Thoracic aorta (tissue), 2 donors: ENCODE measurements around the gene AOPEP. TPM values are rescaled to one million over a fixed set of nuclear protein-coding genes. Genes with fewer than 3 reads are reported as not detected.

Experiments used
- ATAC-seq: fragments of 150-250 bp; one replicate; pipeline ENCODE4 v1.8.0; 2017; ENCODE audit warnings: low read depth; ENCODE audit not compliant: insufficient number of reproducible peaks, low FRiP score
- DNase-seq: peaks from one replicate; pipeline ENCODE4 v3.0.0-alpha.2; 2020; ENCODE audit warnings: low spot score
- H3K27ac ChIP-seq, 2 donors: fragments of 200-600 bp; sonication (generic); 1 replicate in 1 of 2; 2 replicates in 1 of 2; pipeline ENCODE4 v1.5.1; 2016; ENCODE audit warnings: mild to moderate bottlenecking in 2 of 2, moderate library complexity in 2 of 2
- H3K27me3 ChIP-seq: fragments of 200-600 bp; sonication (generic); replicated peaks from 2 replicates; pipeline ENCODE4 v1.6.0; 2016; ENCODE audit warnings: mild to moderate bottlenecking; ENCODE audit not compliant: insufficient read depth
- H3K36me3 ChIP-seq: fragments of 200-600 bp; sonication (generic); one replicate; pipeline ENCODE4 v1.5.1; 2016
- H3K4me1 ChIP-seq, 2 donors: fragments of 200-600 bp; sonication (generic); 1 replicate in 1 of 2; 2 replicates in 1 of 2; pipeline versions ENCODE4 v1.5.1 to v1.6.0; 2016; ENCODE audit warnings: low read depth in 2 of 2, mild to moderate bottlenecking in 1 of 2; ENCODE audit not compliant: control insufficient read depth in 1 of 2
- H3K4me3 ChIP-seq: fragments of 200-600 bp; sonication (generic); 2 replicates; pipeline ENCODE4 v1.5.1; 2016; ENCODE audit warnings: mild to moderate bottlenecking
- H3K9me3 ChIP-seq: fragments of 200-600 bp; sonication (generic); 2 replicates; pipeline ENCODE4 v1.5.1; 2016
- total RNA-seq, 2 donors: library from RNA; depleted of rRNA; stranded (reverse); fragments of >200 nt; gene quantifications; one replicate each; pipeline versions ENCODE4 v1.1.0 to v1.2.3, GENCODE V29; 2016
- TF ChIP-seq, protein P1 (sequence below): fragments of 200-600 bp; sonication (generic); IDR thresholded peaks from one replicate; pipeline ENCODE4 v1.5.1; 2019; ENCODE audit warnings: antibody characterized with exemption

Gene AOPEP
- total RNA-seq, 2 donors from 2014 or later, result 494 to 668 TPM

DNA sequence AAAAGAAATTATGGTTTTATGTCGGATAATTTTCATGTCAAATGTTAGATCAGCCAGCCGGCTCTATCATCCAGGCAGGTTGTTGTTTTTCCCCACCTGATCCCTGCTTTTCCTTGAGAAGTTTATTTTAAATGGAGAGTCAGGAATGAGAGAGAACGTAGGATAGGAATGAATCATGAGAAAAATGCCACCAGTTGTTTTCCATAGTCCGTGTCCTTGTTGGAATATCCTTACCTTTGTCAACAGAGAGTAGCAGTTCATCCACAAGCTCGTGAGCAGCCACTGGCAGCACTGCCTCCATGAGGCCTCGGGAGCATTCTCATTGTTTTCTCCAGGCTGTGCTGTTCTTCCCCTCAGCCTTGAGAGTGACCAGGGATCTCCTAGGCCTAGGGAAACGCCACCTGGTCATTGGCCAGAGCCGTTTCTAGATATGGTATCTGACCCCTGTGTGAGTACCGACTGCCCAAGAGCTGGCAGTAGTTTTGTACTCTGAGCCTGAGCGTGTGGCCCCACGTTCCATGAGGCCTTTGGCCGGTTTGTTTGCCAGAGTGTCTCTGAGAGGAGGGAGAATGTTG lies 297.7 kb downstream of the AOPEP start:
- Histone ChIP-seq H3K4me3 (peak overlapping the region; percentile 58), H3K36me3 (peaks cover 28% of the 10 kb centered on the region), H3K9me3 (no peaks in the 10 kb centered on the region), H3K27ac (peak overlapping the region; percentile 89 to 97), H3K27me3 (no peaks in the 10 kb centered on the region), H3K4me1 (peaks cover 66 to 97% of the 10 kb centered on the region in 2 donors)
- TF ChIP-seq, protein P1, sequence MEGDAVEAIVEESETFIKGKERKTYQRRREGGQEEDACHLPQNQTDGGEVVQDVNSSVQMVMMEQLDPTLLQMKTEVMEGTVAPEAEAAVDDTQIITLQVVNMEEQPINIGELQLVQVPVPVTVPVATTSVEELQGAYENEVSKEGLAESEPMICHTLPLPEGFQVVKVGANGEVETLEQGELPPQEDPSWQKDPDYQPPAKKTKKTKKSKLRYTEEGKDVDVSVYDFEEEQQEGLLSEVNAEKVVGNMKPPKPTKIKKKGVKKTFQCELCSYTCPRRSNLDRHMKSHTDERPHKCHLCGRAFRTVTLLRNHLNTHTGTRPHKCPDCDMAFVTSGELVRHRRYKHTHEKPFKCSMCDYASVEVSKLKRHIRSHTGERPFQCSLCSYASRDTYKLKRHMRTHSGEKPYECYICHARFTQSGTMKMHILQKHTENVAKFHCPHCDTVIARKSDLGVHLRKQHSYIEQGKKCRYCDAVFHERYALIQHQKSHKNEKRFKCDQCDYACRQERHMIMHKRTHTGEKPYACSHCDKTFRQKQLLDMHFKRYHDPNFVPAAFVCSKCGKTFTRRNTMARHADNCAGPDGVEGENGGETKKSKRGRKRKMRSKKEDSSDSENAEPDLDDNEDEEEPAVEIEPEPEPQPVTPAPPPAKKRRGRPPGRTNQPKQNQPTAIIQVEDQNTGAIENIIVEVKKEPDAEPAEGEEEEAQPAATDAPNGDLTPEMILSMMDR, result no peak
- DNase-seq (no peak), ATAC-seq (peak; percentile 42)

DNA sequence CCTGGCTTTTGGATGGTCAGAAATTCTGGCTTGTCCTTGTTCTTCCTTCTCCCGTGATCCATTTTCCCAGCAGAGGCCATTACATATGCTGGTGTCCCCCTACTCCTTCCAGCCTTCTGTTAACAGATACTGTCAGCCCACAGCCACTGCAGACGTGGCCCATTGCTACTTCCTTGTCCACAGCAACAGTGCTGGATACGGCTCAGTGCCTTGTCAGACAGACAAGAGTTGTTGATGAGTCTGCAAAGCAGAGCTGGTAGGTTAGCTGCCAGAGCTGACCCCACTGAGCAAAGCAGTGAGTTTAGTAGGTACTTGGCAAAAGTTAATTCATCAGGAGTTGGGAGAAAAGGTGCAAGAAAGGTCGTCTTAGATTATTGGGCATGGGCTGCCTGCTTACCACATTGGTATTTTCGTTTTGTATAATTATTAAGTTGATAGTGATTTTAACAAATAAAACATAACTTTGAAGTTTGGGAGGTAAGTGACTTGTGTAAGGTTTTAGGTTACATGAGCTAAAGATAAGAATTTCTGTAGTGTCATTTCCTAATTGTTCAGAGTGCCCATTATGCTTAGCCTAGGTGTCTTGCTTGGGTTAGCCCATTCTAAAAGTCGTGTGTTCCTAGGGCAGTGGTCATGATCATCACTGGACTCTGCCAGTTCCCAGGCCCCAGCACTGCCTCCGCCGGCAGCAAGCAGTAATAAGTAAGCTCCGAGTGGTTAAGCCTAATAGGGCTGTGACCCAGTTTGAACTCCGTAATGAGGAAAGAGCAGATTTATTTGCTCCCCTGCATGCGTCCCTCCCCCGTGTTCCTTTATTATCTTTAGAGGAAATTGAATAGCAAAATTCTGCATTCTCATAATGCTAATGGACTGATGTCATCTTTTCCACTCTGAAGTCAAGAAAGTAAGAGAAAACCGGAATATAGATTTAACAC lies 299.0 kb downstream of the AOPEP start:
- DNase-seq, result peak; percentile 46
- peak overlapping the region; percentile 89 to 97 for H3K27ac ChIP-seq
- H3K4me1 ChIP-seq, result peaks cover 70 to 97% of the 10 kb centered on the region in 2 donors
- H3K36me3 ChIP-seq, result peaks cover 21% of the 10 kb centered on the region
- TF ChIP-seq, protein P1, result peak; percentile 45
- H3K4me3 ChIP-seq, result peak overlapping the region; percentile 58
- peak; percentile 63 for ATAC-seq
- H3K9me3 ChIP-seq, result no peaks in the 10 kb centered on the region
- H3K27me3 ChIP-seq, result no peaks in the 10 kb centered on the region

DNA sequence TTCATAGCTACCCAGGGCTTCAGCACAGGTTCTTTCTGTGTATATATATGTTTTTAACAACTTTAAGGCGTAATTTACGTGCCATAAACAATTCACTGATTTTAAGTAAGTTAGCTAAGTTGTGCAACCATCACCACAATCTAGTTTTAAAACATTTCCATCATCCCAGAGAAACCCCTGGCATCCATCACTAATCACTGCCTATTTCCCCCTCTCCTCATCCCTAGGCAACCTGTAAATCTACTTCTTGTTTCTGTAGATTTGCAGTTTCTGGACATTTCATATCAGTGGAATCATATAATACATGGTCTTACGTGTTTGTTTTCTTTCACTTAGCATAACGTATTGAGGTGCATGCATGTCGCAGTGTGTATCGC lies 299.6 kb downstream of the AOPEP start:
- Histone ChIP-seq H3K27ac (peak overlapping the region; percentile 73 to 97), H3K9me3 (no peaks in the 10 kb centered on the region), H3K4me3 (peak overlapping the region; percentile 58), H3K4me1 (peaks cover 69 to 97% of the 10 kb centered on the region in 2 donors), H3K27me3 (no peaks in the 10 kb centered on the region), H3K36me3 (peaks cover 20% of the 10 kb centered on the region)
- ATAC-seq, result no peak
- DNase-seq, result no peak
- TF ChIP-seq, protein P1, result no peak

DNA sequence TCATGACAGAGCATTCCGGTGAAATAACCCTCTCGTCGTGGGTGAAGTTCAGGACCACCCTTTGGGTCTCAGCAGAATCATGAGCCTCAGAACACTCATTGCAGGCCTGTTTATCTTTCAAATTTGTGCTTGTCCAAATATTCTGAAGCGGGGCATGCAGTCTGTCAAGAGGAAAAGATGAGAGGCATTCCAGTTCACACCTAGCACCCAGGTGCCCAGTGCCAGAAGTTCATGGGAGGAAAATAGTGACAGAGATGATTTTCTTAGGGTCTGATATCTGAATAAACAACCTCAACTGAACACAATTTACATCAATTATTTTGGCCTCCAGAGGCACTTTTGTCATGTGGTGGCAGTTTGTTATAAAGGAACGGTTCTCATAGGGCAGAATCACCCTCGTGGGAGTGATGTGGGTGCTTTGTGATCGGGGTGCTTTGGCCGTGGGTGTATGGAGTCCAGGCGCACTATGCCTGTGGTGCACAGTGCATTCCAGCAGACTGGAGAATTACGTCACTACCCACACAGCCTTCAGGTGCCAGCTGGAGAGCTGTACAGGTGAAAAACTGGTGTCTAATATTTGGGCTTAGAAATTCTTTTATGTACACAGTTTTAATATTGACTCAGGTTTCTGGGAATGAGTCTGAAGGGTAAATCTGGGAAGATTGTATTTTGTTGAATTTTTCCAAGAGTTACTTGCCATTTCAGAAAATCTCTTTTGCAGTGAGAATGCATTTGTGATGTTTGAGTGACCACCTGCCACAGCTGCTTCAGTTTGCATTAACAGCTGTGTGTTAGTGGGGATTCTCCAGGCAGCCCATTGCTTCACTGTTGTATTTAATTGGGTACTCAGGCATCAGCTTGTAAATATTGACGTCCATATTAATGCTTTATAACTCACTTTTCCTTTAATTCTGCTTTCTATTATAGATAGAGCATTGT lies 301.7 kb downstream of the AOPEP start:
- peak overlapping the region; percentile 73 to 97 for H3K27ac ChIP-seq
- TF ChIP-seq, protein P1, result no peak
- no peaks in the 10 kb centered on the region for H3K9me3 ChIP-seq
- no peaks in the 10 kb centered on the region for H3K27me3 ChIP-seq
- DNase-seq (no peak), ATAC-seq (no peak)
- peaks cover 3% of the 10 kb centered on the region for H3K36me3 ChIP-seq
- H3K4me3 ChIP-seq, result peak overlapping the region; percentile 37
- H3K4me1 ChIP-seq, result peaks cover 65 to 97% of the 10 kb centered on the region in 2 donors
